T-cell (primary cell): ENCODE data around the gene SERP1. TPM values are rescaled to one million over a fixed set of nuclear protein-coding genes. Genes with fewer than 3 reads are reported as not detected.

ENCODE experiments used
- ATAC-seq, 4 experiments: fragments of 200-7000 bp in 3 of 4; fragments of 150-1000 bp in 1 of 4; cut with Tn5 transposase; replicated peaks in 1 of 4; 1 replicate in 3 of 4; 2 replicates in 1 of 4; pipeline ENCODE4 v1.10.0; 2021; ENCODE audit warnings: moderate library complexity in 3 of 4, mild to moderate bottlenecking in 2 of 4, moderate number of reproducible peaks in 1 of 4
- CTCF ChIA-PET, 2 donors: fragments of 300-600 bp; sonication (Branson Sonifier 250); formaldehyde crosslinking; loops; one replicate each; lab custom pipeline; 2022; ENCODE audit warnings: antibody characterized with exemption in 2 of 2; lab: Charles Lee
- POLR2A ChIA-PET, 2 donors: fragments of 300-600 bp; sonication (Branson Sonifier 250); formaldehyde crosslinking; loops; one replicate each; lab custom pipeline; 2022; ENCODE audit warnings: antibody characterized with exemption in 2 of 2; lab: Charles Lee
- DNase-seq, 35 experiments: peaks; one replicate each; pipeline versions ENCODE4 v3.0.0 to v3.0.0-alpha.2; 2013 to 2023
- H3K27ac ChIP-seq: one replicate; pipeline ENCODE4 v1.5.1; 2013; ENCODE audit warnings: low read length
- H3K27me3 ChIP-seq, 2 experiments: replicated peaks in 1 of 2; 1 replicate in 1 of 2; 2 replicates in 1 of 2; pipeline versions ENCODE4 v1.6.1 to v1.7.0; 2013; ENCODE audit warnings: low read length in 1 of 2, mixed read lengths in 1 of 2; ENCODE audit not compliant: control insufficient read depth in 2 of 2, insufficient read depth in 2 of 2; ENCODE audit errors: extremely low read depth in 1 of 2
- H3K36me3 ChIP-seq, 2 donors: 1 replicate in 1 of 2; 2 replicates in 1 of 2; pipeline versions ENCODE4 v1.6.1 to v1.7.0; 2013; ENCODE audit warnings: low read length in 1 of 2; ENCODE audit not compliant: control insufficient read depth in 2 of 2, insufficient read depth in 1 of 2; ENCODE audit errors: extremely low read depth in 1 of 2
- H3K4me1 ChIP-seq, 2 experiments: 1 replicate in 1 of 2; 2 replicates in 1 of 2; pipeline versions ENCODE4 v1.6.1 to v1.7.0; 2013; ENCODE audit warnings: low read length in 2 of 2, mixed read lengths in 1 of 2; ENCODE audit not compliant: insufficient read depth in 2 of 2, control insufficient read depth in 1 of 2; ENCODE audit errors: extremely low read depth in 1 of 2
- H3K4me3 ChIP-seq, 2 donors: 1 replicate in 1 of 2; 2 replicates in 1 of 2; pipeline versions ENCODE4 v1.5.1 to v1.7.0; 2013; ENCODE audit warnings: mild to moderate bottlenecking in 2 of 2, low read length in 1 of 2, moderate library complexity in 1 of 2; ENCODE audit not compliant: control insufficient read depth in 1 of 2; ENCODE audit errors: extremely low read depth in 1 of 2
- H3K9me3 ChIP-seq: 2 replicates; pipeline ENCODE4 v1.7.0; 2013
- H3K27ac Mint-ChIP-seq, 2 donors: one replicate each; pipeline ENCODE4 v1.8.0; 2020 to 2021; ENCODE audit warnings: mild to moderate bottlenecking in 2 of 2, mixed read lengths in 2 of 2
- H3K27me3 Mint-ChIP-seq, 2 donors: one replicate each; pipeline ENCODE4 v1.8.0; 2021 to 2022; ENCODE audit warnings: mixed read lengths in 2 of 2
- H3K36me3 Mint-ChIP-seq: one replicate; pipeline ENCODE4 v1.8.0; 2021; ENCODE audit warnings: mixed read lengths
- H3K4me1 Mint-ChIP-seq, 3 donors: one replicate each; pipeline ENCODE4 v1.8.0; 2020 to 2022; ENCODE audit warnings: mixed read lengths in 3 of 3, mild to moderate bottlenecking in 1 of 3
- H3K4me3 Mint-ChIP-seq, 3 donors: one replicate each; pipeline ENCODE4 v1.8.0; 2020 to 2022; ENCODE audit warnings: mild to moderate bottlenecking in 3 of 3, mixed read lengths in 3 of 3, moderate library complexity in 3 of 3
- H3K9me3 Mint-ChIP-seq, 3 donors: one replicate each; pipeline ENCODE4 v1.8.0; 2020 to 2022; ENCODE audit warnings: mixed read lengths in 3 of 3
- WGBS: methylation state at CpG from one replicate; pipeline ENCODE4 v1.1.5; 2013; ENCODE audit warnings: missing lambda C conversion rate; ENCODE audit not compliant: insufficient coverage; 5-methylcytosine and 5-hydroxymethylcytosine counted together
- total RNA-seq, 35 experiments: library from RNA in 6 of 35; stranded (reverse) in 6 of 35; fragments of 120-200 nt in 1 of 35; gene quantifications; one replicate each; pipeline versions ENCODE4 v1.2.1 to v1.2.4 and lab custom pipeline; 2013 to 2026

The SERP1 gene
- total RNA-seq, 5 donors from 2014 or later (not counting 1 experiment from before 2014, with no cell fraction given): 109 to 134 (median 123) TPM

GRCh38 chr3:150520408-150520807, 25.9 kb downstream of the SERP1 start:
- Mint-ChIP-seq H3K27ac (no peak overlapping the region), H3K27me3 (peaks cover 2 to 7% of the 10 kb centered on the region in 2 donors), H3K36me3 (peaks cover 9% of the 10 kb centered on the region), H3K4me1 (no peaks in the 10 kb centered on the region), H3K4me3 (no peak overlapping the region), H3K9me3 (peaks cover 0 to 13% (median 0%) of the 10 kb centered on the region in 3 donors)
- WGBS: 89% methylated on average over 21 of the region's 24 CpGs
- no peak overlapping the region for H3K4me3 ChIP-seq
- DNase-seq (no peak), ATAC-seq (no peak)
- CTCF ChIA-PET: interaction anchor here in 1 of 2 donors (0.7 kb wide), 1 partner anchor 21 kb away, joined by 3 read pairs; no protein-coding TSS in a partner anchor
- no peak overlapping the region for H3K27ac ChIP-seq
- no peaks in the 10 kb centered on the region for H3K4me1 ChIP-seq
- no peaks in the 10 kb centered on the region for H3K9me3 ChIP-seq
- POLR2A ChIA-PET: no interaction called here
- no peaks in the 10 kb centered on the region for H3K36me3 ChIP-seq
- H3K27me3 ChIP-seq: no peaks in the 10 kb centered on the region

- peaks cover 0 to 2% of the 10 kb centered on the region in 2 experiments for H3K27me3 ChIP-seq
- H3K4me3 ChIP-seq: no peak overlapping the region
- no peaks in the 10 kb centered on the region for H3K4me1 ChIP-seq
- Mint-ChIP-seq H3K9me3 (peaks cover 0 to 13% (median 0%) of the 10 kb centered on the region in 3 donors), H3K27ac (no peak overlapping the region), H3K27me3 (peaks cover 2 to 8% of the 10 kb centered on the region in 2 donors), H3K36me3 (peaks cover 9% of the 10 kb centered on the region), H3K4me1 (no peaks in the 10 kb centered on the region), H3K4me3 (no peak overlapping the region)
- H3K9me3 ChIP-seq: no peaks in the 10 kb centered on the region
- POLR2A ChIA-PET: no interaction called here
- WGBS: 80% methylated on average over 2 of the region's 3 CpGs
- H3K36me3 ChIP-seq: no peaks in the 10 kb centered on the region
- no peak overlapping the region for H3K27ac ChIP-seq
- DNase-seq: no peak
- CTCF ChIA-PET: no interaction called here
- no peak for ATAC-seq
Observed at GRCh38 chr3:150519026-150519425, 27.3 kb downstream of the SERP1 start.

GRCh38 chr3:150515210-150515609, 31.1 kb downstream of the SERP1 start:
- no CpG with 5 or more reads among the region's 4 CpGs for WGBS
- CTCF ChIA-PET: interaction anchor here (0.6 kb wide), 2 partner anchors 41 to 263 kb away, joined by 3 to 4 read pairs; no protein-coding TSS in a partner anchor
- Histone ChIP-seq H3K27me3 (peaks cover 0 to 7% of the 10 kb centered on the region in 2 experiments), H3K36me3 (no peaks in the 10 kb centered on the region), H3K9me3 (no peaks in the 10 kb centered on the region), H3K4me1 (no peaks in the 10 kb centered on the region), H3K4me3 (no peak overlapping the region), H3K27ac (no peak overlapping the region)
- no peaks in the 10 kb centered on the region for H3K4me1 Mint-ChIP-seq
- DNase-seq (no peak), ATAC-seq (no peak)
- H3K27me3 Mint-ChIP-seq: peaks cover 4 to 8% of the 10 kb centered on the region in 2 donors
- POLR2A ChIA-PET: no interaction called here
- no peak overlapping the region for H3K27ac Mint-ChIP-seq
- H3K36me3 Mint-ChIP-seq: peaks cover 13% of the 10 kb centered on the region
- H3K4me3 Mint-ChIP-seq: no peak overlapping the region
- H3K9me3 Mint-ChIP-seq: peaks cover 0 to 13% (median 0%) of the 10 kb centered on the region in 3 donors

- Histone ChIP-seq H3K4me3 (no peak overlapping the region), H3K27ac (no peak overlapping the region), H3K36me3 (no peaks in the 10 kb centered on the region), H3K27me3 (peaks cover 0 to 7% of the 10 kb centered on the region in 2 experiments), H3K9me3 (no peaks in the 10 kb centered on the region), H3K4me1 (no peaks in the 10 kb centered on the region)
- H3K4me3 Mint-ChIP-seq: no peak overlapping the region
- H3K9me3 Mint-ChIP-seq: peaks cover 0 to 10% (median 0%) of the 10 kb centered on the region in 3 donors
- no peaks in the 10 kb centered on the region for H3K4me1 Mint-ChIP-seq
- ATAC-seq (no peak), DNase-seq (no peak)
- H3K36me3 Mint-ChIP-seq: peaks cover 8% of the 10 kb centered on the region
- no peak overlapping the region for H3K27ac Mint-ChIP-seq
- peaks cover 8 to 19% of the 10 kb centered on the region in 2 donors for H3K27me3 Mint-ChIP-seq
- ChIA-PET POLR2A (interaction anchor here in 1 of 2 donors (0.6 kb wide), 1 partner anchor 12 kb away, joined by 3 read pairs; no protein-coding TSS in a partner anchor), CTCF (no interaction called here)
- no CpG with 5 or more reads among the region's 4 CpGs for WGBS
Observed at GRCh38 chr3:150511122-150511821, 35.0 kb downstream of the SERP1 start.

GRCh38 chr3:150509780-150510179, 36.5 kb downstream of the SERP1 start:
- Histone ChIP-seq H3K27me3 (peaks cover 0 to 9% of the 10 kb centered on the region in 2 experiments), H3K27ac (no peak overlapping the region), H3K36me3 (no peaks in the 10 kb centered on the region), H3K9me3 (no peaks in the 10 kb centered on the region), H3K4me3 (no peak overlapping the region), H3K4me1 (no peaks in the 10 kb centered on the region)
- CTCF ChIA-PET: no interaction called here
- H3K9me3 Mint-ChIP-seq: peaks cover 0 to 10% (median 0%) of the 10 kb centered on the region in 3 donors
- WGBS: no CpG with 5 or more reads among the region's 2 CpGs
- DNase-seq (no peak), ATAC-seq (no peak)
- POLR2A ChIA-PET: no interaction called here
- H3K4me1 Mint-ChIP-seq: no peaks in the 10 kb centered on the region
- peaks cover 3 to 22% of the 10 kb centered on the region in 2 donors for H3K27me3 Mint-ChIP-seq
- no peak overlapping the region for H3K4me3 Mint-ChIP-seq
- peaks cover 8% of the 10 kb centered on the region for H3K36me3 Mint-ChIP-seq
- H3K27ac Mint-ChIP-seq: no peak overlapping the region

- Mint-ChIP-seq H3K27me3 (peaks cover 3 to 27% of the 10 kb centered on the region in 2 donors), H3K27ac (no peak overlapping the region), H3K4me3 (no peak overlapping the region), H3K9me3 (peaks cover 0 to 10% (median 0%) of the 10 kb centered on the region in 3 donors), H3K4me1 (no peaks in the 10 kb centered on the region), H3K36me3 (peaks cover 8% of the 10 kb centered on the region)
- POLR2A ChIA-PET: no interaction called here
- H3K9me3 ChIP-seq: no peaks in the 10 kb centered on the region
- no peaks in the 10 kb centered on the region for H3K4me1 ChIP-seq
- no peak overlapping the region for H3K4me3 ChIP-seq
- peaks cover 0 to 20% of the 10 kb centered on the region in 2 experiments for H3K27me3 ChIP-seq
- no peak for DNase-seq
- no peak overlapping the region for H3K27ac ChIP-seq
- CTCF ChIA-PET: no interaction called here
- no peaks in the 10 kb centered on the region for H3K36me3 ChIP-seq
- no peak for ATAC-seq
Observed at GRCh38 chr3:150508401-150508800, 37.9 kb downstream of the SERP1 start.
